ENCODE measurements around the gene PTPA. TPM values are rescaled to one million over a fixed set of nuclear protein-coding genes. Genes with fewer than 3 reads are reported as not detected.

PTPA gene
- total and polyA plus RNA-seq, 9 of the 15 experiments (the other 6 are each of a cell fraction or from before 2014, with no cell fraction given): 1.7 to 121 (median 72.6) TPM

GRCh38 chr9:129068990-129069861 is 42.0 kb upstream of the PTPA start (continued):
- peak; percentile 17 for TF ChIP-seq PRDM10 (IDR thresholded peaks at IDR 0.05; ENCODE audit: partially characterized antibody)
- TF ChIP-seq ZNF695 (CRISPR knock-in tag; IDR thresholded peaks at IDR 0.05): no peak
- TF ChIP-seq TCF7L2 (IDR thresholded peaks at IDR 0.05; ENCODE audit: low read depth, low read length): no peak
- TF ChIP-seq ZKSCAN3 (CRISPR knock-in tag; IDR thresholded peaks at IDR 0.05): no peak
- TF ChIP-seq TGIF2 (CRISPR knock-in tag; IDR thresholded peaks at IDR 0.05): no peak
- TF ChIP-seq CBX5 (IDR thresholded peaks at IDR 0.05; ENCODE audit: borderline replicate concordance, low read depth): peak; percentile 44; the same call in 1 of the 2 replicates
- TF ChIP-seq ARNT (IDR thresholded peaks at IDR 0.05): peak; percentile 85 to 90
- TF ChIP-seq, protein P1, sequence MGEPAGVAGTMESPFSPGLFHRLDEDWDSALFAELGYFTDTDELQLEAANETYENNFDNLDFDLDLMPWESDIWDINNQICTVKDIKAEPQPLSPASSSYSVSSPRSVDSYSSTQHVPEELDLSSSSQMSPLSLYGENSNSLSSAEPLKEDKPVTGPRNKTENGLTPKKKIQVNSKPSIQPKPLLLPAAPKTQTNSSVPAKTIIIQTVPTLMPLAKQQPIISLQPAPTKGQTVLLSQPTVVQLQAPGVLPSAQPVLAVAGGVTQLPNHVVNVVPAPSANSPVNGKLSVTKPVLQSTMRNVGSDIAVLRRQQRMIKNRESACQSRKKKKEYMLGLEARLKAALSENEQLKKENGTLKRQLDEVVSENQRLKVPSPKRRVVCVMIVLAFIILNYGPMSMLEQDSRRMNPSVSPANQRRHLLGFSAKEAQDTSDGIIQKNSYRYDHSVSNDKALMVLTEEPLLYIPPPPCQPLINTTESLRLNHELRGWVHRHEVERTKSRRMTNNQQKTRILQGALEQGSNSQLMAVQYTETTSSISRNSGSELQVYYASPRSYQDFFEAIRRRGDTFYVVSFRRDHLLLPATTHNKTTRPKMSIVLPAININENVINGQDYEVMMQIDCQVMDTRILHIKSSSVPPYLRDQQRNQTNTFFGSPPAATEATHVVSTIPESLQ (CRISPR knock-in tag; IDR thresholded peaks at IDR 0.05): peak; percentile 90
- no peak for TF ChIP-seq ZNF785 (CRISPR knock-in tag; IDR thresholded peaks at IDR 0.05)
- no peak for TF ChIP-seq ZNF75A (CRISPR knock-in tag; IDR thresholded peaks at IDR 0.05)
- no peak for TF ChIP-seq TEAD2 (tag; IDR thresholded peaks at IDR 0.05)
- TF ChIP-seq SETDB1 (IDR thresholded peaks at IDR 0.05; ENCODE audit: low read length): no peak
- TF ChIP-seq IRF2 (CRISPR knock-in tag; IDR thresholded peaks at IDR 0.05): no peak
- TF ChIP-seq ZNF57 (CRISPR knock-in tag; IDR thresholded peaks at IDR 0.05): no peak
- TF ChIP-seq SMAD3 (CRISPR knock-in tag; conservative IDR thresholded peaks at IDR 0.05): peak; percentile 91
- TF ChIP-seq MYC (IDR thresholded peaks at IDR 0.05; ENCODE audit: low read depth, low read length): peak; percentile 99
- peak; percentile 75; the same call in 1 of the 2 replicates for TF ChIP-seq MYC (CRISPR knock-in tag; IDR thresholded peaks at IDR 0.05; ENCODE audit: borderline replicate concordance, low read depth)
- no peak for TF ChIP-seq RBM34 (IDR thresholded peaks at IDR 0.05; ENCODE audit: borderline replicate concordance, insufficient read depth, low read length)
- TF ChIP-seq, protein P2, sequence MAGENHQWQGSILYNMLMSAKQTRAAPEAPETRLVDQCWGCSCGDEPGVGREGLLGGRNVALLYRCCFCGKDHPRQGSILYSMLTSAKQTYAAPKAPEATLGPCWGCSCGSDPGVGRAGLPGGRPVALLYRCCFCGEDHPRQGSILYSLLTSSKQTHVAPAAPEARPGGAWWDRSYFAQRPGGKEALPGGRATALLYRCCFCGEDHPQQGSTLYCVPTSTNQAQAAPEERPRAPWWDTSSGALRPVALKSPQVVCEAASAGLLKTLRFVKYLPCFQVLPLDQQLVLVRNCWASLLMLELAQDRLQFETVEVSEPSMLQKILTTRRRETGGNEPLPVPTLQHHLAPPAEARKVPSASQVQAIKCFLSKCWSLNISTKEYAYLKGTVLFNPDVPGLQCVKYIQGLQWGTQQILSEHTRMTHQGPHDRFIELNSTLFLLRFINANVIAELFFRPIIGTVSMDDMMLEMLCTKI (IDR thresholded peaks at IDR 0.05; ENCODE audit: partially characterized antibody): no peak
- peak; percentile 100 for TF ChIP-seq MAX (CRISPR knock-in tag; IDR thresholded peaks at IDR 0.05)
